Subcutaneous preadipocyte (primary cell): ENCODE data around the gene MSH2. TPM values are rescaled to one million over a fixed set of nuclear protein-coding genes. Genes with fewer than 3 reads are reported as not detected.

ENCODE experiments used
- small RNA-seq: library from RNA; depleted of rRNA; stranded (forward); fragments of <200 nt; gene quantifications from one replicate; pipeline ENCODE3, GENCODE V24; 2012
- total RNA-seq: library from RNA; depleted of rRNA; stranded (reverse); fragments of >200 nt; gene quantifications from 2 replicates; pipeline ENCODE4 v1.2.3, GENCODE V29; 2012

MSH2 gene
- total RNA-seq: 16.2 and 30.5 TPM in 2 replicates

GRCh38 chr2:47402805-47403608 is at the start of gene MSH2:
Gene MSH2, plus strand, starts transcription at chr2:47403156. Its CDS starts 36 bp downstream, at chr2:47403192.

Small RNA genes within 50 kb of the gene (small RNA-seq; reads per million reads assigned to genes)
- gene MIR559 (not detected), gene RF00017 (not detected), gene RN7SKP119 (not detected)

Other genes starting within 250 kb of the MSH2 start
- gene STPG4, start 247.8 kb upstream of the MSH2 start, total RNA-seq: under 0.01 and 0.20 TPM in 2 replicates
- gene CALM2, start 226.6 kb upstream of the MSH2 start, total RNA-seq: 419 and 420 TPM in 2 replicates
- 0.20 and 0.37 TPM in 2 replicates for gene EPCAM, start 33.8 kb upstream of the MSH2 start, total RNA-seq
- gene KCNK12, start 167.8 kb downstream of the MSH2 start, total RNA-seq: under 0.01 TPM in 1 of 2 replicates, not detected in the other